GM12878 (cell line): ENCODE measurements around the gene ENDOV. TPM values are rescaled to one million over a fixed set of nuclear protein-coding genes. Genes with fewer than 3 reads are reported as not detected.
A peak's percentile ranks its signal among the peaks of the same experiment; 100 is the strongest.

ENCODE experiments used
- BRCA1 ChIP-seq: IDR thresholded peaks from 2 replicates; pipeline ENCODE4 v1.6.1; 2011; ENCODE audit warnings: low read depth, low read length, improper control_type of control experiment
- MLLT1 ChIP-seq: fragments of 450-650 bp; IDR thresholded peaks from 2 replicates; pipeline ENCODE4 v1.6.1; 2016; ENCODE audit warnings: mild to moderate bottlenecking
- MTA3 ChIP-seq: IDR thresholded peaks from 2 replicates; pipeline ENCODE4 v1.6.1; 2012; ENCODE audit warnings: low read length, inconsistent platforms, borderline replicate concordance
- NFIC ChIP-seq: IDR thresholded peaks from 2 replicates; pipeline ENCODE4 v1.6.1; 2012; ENCODE audit warnings: low read depth, mild to moderate bottlenecking, inconsistent platforms, low read length, moderate library complexity
- TCF3 ChIP-seq: IDR thresholded peaks from 2 replicates; pipeline ENCODE4 v1.6.1; 2012; ENCODE audit warnings: low read depth, mild to moderate bottlenecking, low read length, borderline replicate concordance; ENCODE audit not compliant: insufficient read depth
- ZNF274 ChIP-seq: IDR thresholded peaks from one replicate; pipeline ENCODE4 v1.8.0; 2011; ENCODE audit not compliant: insufficient read length, insufficient read depth
- ZNF384 ChIP-seq: IDR thresholded peaks from 2 replicates; pipeline ENCODE4 v1.6.1; 2012; ENCODE audit warnings: low read depth, mild to moderate bottlenecking, low read length, improper control_type of control experiment, borderline replicate concordance
- ZNF622 ChIP-seq: fragments of 450-650 bp; IDR thresholded peaks from 2 replicates; pipeline ENCODE4 v1.6.1; 2017; ENCODE audit warnings: mild to moderate bottlenecking, inconsistent platforms
- polyA plus RNA-seq, 11 experiments: library from polyadenylated mRNA; depleted of rRNA in 4 of 11; unstranded in 6 of 11; stranded (reverse) in 5 of 11; fragments of >200 nt; fragmentation: Nextera tagmentation in 4 of 11; fragmentation: Illumina TruSeq in 1 of 11; extraction: Ambion mirVana in 4 of 11; extraction: Trizol in 1 of 11; gene quantifications; 1 replicate in 1 of 11; 2 replicates in 10 of 11; pipeline versions ENCODE4 v1.2.1 to v1.2.3, GENCODE V29; 2011 to 2016; ENCODE audit warnings: inconsistent platforms in 2 of 11, missing spikeins in 2 of 11, low read depth in 1 of 11
- total RNA-seq, 4 experiments: library from RNA; depleted of rRNA in 3 of 4; stranded (reverse); fragments of >200 nt in 3 of 4; fragmentation: Illumina TruSeq in 1 of 4; extraction: Trizol in 1 of 4; gene quantifications; 2 replicates each; pipeline versions ENCODE4 v1.2.1 to v1.2.3, GENCODE V29; 2013 to 2021
- TF ChIP-seq, protein P1 (sequence below): fragments of 450-650 bp; IDR thresholded peaks from 2 replicates; pipeline ENCODE4 v1.6.1; 2017; ENCODE audit warnings: mild to moderate bottlenecking
- TF ChIP-seq, protein P2 (sequence below): fragments of 450-650 bp; formaldehyde crosslinking; IDR thresholded peaks from 2 replicates; pipeline ENCODE4 v1.5.0; 2022; ENCODE audit warnings: mild to moderate bottlenecking, missing genetic modification characterization

The ENDOV gene
- total and polyA plus RNA-seq, 10 of the 15 experiments (the other 5 are each of a cell fraction or from before 2014, with no cell fraction given), result 0.63 to 11.9 (median 8.1) TPM

DNA sequence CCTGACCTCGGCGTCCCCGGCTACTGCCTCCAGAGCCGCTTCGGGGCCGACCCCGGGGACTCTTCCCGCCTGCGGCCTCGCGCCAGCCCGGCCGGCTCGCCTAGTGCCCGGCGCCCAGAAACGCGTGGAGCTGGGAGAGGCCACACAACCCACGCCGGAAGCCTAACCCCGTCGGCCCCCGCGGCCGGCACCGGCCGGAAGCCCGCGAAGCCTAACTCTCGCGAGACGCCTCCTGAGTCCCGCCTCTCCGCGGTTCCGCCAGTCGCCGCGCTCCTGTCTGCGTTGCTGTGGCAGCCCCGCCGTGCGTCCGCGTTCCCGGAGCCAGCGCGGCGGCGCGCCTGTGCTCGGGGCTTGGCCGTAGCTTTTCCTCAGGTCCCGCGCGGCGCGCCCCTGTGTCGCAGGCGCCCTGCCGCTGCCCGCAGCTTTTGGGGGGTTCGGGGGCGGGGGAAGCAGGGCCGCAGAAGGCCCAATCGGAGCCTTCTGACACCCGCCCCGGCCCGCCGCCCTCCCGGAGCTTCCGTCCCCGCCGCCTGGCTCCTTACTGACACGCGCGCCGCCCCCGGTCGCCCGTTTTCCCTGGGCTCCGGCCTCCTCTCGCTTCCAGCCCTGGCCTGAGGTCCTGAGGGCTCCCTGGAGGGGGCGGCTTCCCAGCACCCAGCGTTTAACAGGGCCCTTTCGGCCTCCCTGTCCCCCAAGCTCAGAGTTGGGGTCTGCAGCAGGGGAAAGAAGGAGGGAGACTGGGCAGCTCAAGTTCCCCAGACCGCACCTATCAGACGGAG is 39.8 kb downstream of the ENDOV start (continued):
- TF ChIP-seq, protein P1, sequence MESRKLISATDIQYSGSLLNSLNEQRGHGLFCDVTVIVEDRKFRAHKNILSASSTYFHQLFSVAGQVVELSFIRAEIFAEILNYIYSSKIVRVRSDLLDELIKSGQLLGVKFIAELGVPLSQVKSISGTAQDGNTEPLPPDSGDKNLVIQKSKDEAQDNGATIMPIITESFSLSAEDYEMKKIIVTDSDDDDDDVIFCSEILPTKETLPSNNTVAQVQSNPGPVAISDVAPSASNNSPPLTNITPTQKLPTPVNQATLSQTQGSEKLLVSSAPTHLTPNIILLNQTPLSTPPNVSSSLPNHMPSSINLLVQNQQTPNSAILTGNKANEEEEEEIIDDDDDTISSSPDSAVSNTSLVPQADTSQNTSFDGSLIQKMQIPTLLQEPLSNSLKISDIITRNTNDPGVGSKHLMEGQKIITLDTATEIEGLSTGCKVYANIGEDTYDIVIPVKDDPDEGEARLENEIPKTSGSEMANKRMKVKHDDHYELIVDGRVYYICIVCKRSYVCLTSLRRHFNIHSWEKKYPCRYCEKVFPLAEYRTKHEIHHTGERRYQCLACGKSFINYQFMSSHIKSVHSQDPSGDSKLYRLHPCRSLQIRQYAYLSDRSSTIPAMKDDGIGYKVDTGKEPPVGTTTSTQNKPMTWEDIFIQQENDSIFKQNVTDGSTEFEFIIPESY, result no peak
- TF ChIP-seq MLLT1 (no peak), ZNF274 (no peak), MTA3 (no peak), ZNF384 (no peak), BRCA1 (peak; percentile 93), NFIC (no peak), ZNF622 (no peak), TCF3 (0 out of 2 replicates have a peak, but pooled peaks have one; percentile 50)
- TF ChIP-seq, protein P2, sequence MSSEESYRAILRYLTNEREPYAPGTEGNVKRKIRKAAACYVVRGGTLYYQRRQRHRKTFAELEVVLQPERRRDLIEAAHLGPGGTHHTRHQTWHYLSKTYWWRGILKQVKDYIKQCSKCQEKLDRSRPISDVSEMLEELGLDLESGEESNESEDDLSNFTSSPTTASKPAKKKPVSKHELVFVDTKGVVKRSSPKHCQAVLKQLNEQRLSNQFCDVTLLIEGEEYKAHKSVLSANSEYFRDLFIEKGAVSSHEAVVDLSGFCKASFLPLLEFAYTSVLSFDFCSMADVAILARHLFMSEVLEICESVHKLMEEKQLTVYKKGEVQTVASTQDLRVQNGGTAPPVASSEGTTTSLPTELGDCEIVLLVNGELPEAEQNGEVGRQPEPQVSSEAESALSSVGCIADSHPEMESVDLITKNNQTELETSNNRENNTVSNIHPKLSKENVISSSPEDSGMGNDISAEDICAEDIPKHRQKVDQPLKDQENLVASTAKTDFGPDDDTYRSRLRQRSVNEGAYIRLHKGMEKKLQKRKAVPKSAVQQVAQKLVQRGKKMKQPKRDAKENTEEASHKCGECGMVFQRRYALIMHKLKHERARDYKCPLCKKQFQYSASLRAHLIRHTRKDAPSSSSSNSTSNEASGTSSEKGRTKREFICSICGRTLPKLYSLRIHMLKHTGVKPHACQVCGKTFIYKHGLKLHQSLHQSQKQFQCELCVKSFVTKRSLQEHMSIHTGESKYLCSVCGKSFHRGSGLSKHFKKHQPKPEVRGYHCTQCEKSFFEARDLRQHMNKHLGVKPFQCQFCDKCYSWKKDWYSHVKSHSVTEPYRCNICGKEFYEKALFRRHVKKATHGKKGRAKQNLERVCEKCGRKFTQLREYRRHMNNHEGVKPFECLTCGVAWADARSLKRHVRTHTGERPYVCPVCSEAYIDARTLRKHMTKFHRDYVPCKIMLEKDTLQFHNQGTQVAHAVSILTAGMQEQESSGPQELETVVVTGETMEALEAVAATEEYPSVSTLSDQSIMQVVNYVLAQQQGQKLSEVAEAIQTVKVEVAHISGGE (CRISPR knock-in tag), result peak; percentile 47
